ENCODE data around the gene ZNRF4. TPM values are rescaled to one million over a fixed set of nuclear protein-coding genes. Genes with fewer than 3 reads are reported as not detected.

Gene ZNRF4
- total and polyA plus RNA-seq, 2 experiments from 2014 or later = not detected

DNA sequence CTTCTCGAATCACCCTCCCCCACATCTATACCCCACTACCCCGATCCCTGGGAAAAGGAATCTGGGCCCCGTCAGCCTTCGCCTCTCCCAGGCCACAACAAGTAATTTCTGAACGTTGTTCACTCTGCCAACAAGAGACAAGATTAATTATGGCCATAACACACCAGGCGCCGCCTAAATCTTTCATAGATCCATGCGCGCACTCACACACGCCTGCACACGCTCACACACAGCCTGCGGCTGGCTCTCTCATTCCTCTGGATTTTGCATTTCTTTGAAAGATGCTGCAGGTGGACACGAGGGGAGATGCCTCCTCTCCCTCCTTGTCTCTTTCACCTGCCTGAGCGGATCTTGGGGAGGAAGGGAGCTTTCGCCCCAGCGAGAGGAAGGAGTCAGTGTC, 17.1 kb downstream of the ZNRF4 start (continued):
- TF ChIP-seq, protein P1, sequence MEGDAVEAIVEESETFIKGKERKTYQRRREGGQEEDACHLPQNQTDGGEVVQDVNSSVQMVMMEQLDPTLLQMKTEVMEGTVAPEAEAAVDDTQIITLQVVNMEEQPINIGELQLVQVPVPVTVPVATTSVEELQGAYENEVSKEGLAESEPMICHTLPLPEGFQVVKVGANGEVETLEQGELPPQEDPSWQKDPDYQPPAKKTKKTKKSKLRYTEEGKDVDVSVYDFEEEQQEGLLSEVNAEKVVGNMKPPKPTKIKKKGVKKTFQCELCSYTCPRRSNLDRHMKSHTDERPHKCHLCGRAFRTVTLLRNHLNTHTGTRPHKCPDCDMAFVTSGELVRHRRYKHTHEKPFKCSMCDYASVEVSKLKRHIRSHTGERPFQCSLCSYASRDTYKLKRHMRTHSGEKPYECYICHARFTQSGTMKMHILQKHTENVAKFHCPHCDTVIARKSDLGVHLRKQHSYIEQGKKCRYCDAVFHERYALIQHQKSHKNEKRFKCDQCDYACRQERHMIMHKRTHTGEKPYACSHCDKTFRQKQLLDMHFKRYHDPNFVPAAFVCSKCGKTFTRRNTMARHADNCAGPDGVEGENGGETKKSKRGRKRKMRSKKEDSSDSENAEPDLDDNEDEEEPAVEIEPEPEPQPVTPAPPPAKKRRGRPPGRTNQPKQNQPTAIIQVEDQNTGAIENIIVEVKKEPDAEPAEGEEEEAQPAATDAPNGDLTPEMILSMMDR (conservative IDR thresholded peaks at IDR 0.05; ENCODE audit: low read depth in 2 of 2) = no peak
- TF ChIP-seq, protein P2, sequence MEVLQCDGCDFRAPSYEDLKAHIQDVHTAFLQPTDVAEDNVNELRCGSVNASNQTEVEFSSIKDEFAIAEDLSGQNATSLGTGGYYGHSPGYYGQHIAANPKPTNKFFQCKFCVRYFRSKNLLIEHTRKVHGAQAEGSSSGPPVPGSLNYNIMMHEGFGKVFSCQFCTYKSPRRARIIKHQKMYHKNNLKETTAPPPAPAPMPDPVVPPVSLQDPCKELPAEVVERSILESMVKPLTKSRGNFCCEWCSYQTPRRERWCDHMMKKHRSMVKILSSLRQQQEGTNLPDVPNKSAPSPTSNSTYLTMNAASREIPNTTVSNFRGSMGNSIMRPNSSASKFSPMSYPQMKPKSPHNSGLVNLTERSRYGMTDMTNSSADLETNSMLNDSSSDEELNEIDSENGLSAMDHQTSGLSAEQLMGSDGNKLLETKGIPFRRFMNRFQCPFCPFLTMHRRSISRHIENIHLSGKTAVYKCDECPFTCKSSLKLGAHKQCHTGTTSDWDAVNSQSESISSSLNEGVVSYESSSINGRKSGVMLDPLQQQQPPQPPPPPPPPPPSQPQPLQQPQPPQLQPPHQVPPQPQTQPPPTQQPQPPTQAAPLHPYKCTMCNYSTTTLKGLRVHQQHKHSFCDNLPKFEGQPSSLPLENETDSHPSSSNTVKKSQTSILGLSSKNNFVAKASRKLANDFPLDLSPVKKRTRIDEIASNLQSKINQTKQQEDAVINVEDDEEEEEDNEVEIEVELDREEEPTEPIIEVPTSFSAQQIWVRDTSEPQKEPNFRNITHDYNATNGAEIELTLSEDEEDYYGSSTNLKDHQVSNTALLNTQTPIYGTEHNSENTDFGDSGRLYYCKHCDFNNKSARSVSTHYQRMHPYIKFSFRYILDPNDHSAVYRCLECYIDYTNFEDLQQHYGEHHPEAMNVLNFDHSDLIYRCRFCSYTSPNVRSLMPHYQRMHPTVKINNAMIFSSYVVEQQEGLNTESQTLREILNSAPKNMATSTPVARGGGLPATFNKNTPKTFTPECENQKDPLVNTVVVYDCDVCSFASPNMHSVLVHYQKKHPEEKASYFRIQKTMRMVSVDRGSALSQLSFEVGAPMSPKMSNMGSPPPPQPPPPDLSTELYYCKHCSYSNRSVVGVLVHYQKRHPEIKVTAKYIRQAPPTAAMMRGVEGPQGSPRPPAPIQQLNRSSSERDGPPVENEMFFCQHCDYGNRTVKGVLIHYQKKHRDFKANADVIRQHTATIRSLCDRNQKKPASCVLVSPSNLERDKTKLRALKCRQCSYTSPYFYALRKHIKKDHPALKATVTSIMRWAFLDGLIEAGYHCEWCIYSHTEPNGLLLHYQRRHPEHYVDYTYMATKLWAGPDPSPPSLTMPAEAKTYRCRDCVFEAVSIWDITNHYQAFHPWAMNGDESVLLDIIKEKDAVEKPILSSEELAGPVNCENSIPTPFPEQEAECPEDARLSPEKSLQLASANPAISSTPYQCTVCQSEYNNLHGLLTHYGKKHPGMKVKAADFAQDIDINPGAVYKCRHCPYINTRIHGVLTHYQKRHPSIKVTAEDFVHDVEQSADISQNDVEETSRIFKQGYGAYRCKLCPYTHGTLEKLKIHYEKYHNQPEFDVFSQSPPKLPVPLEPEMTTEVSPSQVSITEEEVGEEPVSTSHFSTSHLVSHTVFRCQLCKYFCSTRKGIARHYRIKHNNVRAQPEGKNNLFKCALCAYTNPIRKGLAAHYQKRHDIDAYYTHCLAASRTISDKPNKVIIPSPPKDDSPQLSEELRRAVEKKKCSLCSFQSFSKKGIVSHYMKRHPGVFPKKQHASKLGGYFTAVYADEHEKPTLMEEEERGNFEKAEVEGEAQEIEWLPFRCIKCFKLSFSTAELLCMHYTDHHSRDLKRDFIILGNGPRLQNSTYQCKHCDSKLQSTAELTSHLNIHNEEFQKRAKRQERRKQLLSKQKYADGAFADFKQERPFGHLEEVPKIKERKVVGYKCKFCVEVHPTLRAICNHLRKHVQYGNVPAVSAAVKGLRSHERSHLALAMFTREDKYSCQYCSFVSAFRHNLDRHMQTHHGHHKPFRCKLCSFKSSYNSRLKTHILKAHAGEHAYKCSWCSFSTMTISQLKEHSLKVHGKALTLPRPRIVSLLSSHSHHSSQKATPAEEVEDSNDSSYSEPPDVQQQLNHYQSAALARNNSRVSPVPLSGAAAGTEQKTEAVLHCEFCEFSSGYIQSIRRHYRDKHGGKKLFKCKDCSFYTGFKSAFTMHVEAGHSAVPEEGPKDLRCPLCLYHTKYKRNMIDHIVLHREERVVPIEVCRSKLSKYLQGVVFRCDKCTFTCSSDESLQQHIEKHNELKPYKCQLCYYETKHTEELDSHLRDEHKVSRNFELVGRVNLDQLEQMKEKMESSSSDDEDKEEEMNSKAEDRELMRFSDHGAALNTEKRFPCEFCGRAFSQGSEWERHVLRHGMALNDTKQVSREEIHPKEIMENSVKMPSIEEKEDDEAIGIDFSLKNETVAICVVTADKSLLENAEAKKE (CRISPR knock-in tag; IDR thresholded peaks at IDR 0.05) = no peak
- no peak for TF ChIP-seq NANOG (IDR thresholded peaks at IDR 0.05; ENCODE audit: borderline replicate concordance)

DNA sequence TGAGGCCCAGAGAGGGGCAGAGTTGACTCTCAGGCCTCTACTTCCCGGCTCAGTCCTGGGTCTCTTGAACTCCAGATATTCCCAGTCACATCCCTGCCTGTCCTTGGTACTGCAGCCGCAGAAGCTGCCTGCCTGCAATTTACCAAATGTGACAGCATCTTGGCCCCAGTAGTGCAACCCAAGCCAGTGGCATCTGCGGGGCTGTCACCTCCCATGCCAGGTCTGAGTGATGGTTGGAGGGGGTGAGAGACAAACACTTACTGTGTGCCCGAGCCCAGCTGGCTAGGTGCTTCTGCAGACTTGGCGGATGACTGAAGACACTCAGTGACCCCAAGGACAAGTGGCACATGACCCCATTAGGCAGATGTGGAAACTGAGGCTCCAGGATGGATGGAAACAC, 18.4 kb downstream of the ZNRF4 start:
- H3K27ac Mint-ChIP-seq = no peak overlapping the region
- no peak for ATAC-seq
- peaks cover 7% of the 10 kb centered on the region for H3K27me3 Mint-ChIP-seq (ENCODE audit: insufficient read depth, low read depth, poor library complexity)
- no peak for TF ChIP-seq POLR2AphosphoS5 (IDR thresholded peaks at IDR 0.05; ENCODE audit: low read depth)
- TF ChIP-seq, protein P2 (CRISPR knock-in tag; IDR thresholded peaks at IDR 0.05) = no peak
- TF ChIP-seq NANOG (IDR thresholded peaks at IDR 0.05; ENCODE audit: borderline replicate concordance) = no peak
- TF ChIP-seq, protein P1 (conservative IDR thresholded peaks at IDR 0.05; ENCODE audit: low read depth in 2 of 2) = no peak

More for the DNA sequence above, 18.4 kb downstream of the ZNRF4 start:
- no peak for DNase-seq (ENCODE audit: low spot score)
- Histone ChIP-seq H3K36me3 (ENCODE audit: insufficient read depth) (no peaks in the 10 kb centered on the region), H3F3A (replicated peaks; ENCODE audit: low read depth) (no peaks in the 10 kb centered on the region), H3K4me2 (no peak overlapping the region), H2AFZ (no peak overlapping the region), H3K79me2 (replicated peaks; ENCODE audit: insufficient read depth) (no peaks in the 10 kb centered on the region), H4K20me1 (replicated peaks; ENCODE audit: insufficient read depth) (no peaks in the 10 kb centered on the region), H3K9me2 (ENCODE audit: insufficient read depth) (no peaks in the 10 kb centered on the region), H3K4me3 (no peak overlapping the region), H3K4me1 (ENCODE audit: insufficient read depth) (no peaks in the 10 kb centered on the region), H3K27me3 (ENCODE audit: insufficient read depth) (no peaks in the 10 kb centered on the region), H3K27ac (ENCODE audit: low read depth) (no peak overlapping the region)
- Mint-ChIP-seq H3K4me3 (no peak overlapping the region), H3K9me3 (no peaks in the 10 kb centered on the region), H3K4me1 (peaks cover 2% of the 10 kb centered on the region; the same call in 2 of the 3 replicates), H3K36me3 (ENCODE audit: low read depth) (no peaks in the 10 kb centered on the region)
